COLO829 (cell line): ENCODE data around the gene PLXNA4.
"Not testable (repeated sequence)": the region's sequence is repeated elsewhere in the genome, so short reads cannot be mapped to it uniquely, and the experiment has no call there.

ENCODE experiments used
- DNase-seq: peaks from one replicate; pipeline ENCODE4 v3.0.0; 2012; ENCODE audit warnings: low spot score

Gene PLXNA4

DNA sequence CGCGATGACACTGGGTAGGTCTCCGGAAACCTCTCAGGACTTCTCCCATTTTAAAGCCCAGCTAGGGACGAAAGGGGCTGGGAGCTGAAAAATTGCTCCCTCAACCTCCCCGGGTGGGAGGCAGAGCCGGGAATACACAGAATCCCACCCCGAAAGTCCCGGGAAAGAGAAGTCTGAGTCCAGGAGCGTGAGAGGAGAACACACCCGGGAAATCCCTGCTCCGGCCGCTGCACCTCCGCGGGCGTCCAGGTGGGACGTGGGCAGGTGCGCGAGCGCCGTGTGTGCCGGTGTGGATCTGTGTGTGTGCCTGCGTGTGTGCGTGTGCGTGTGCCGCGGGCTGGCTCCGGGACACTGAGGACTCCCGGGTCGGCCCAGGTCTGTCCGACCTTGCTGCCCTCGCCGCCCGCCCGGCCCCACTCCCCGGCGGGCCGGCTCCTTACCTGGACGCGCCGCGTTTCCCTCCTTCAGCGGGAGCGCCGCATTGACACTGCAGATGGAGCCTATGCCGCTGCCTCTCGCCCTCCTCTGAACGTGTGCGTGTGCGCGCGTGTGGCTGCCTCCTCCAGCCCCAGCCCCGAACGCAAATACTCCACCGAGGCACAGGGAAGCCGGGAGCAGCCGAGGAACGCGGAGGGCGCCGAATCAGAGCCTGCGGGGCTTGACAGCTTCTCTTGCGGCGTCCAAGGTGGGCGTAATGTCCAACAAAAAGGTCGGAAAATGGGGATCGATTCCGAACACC, at the start of gene PLXNA4:
Gene PLXNA4, minus strand, starts transcription at position 489 of the 739 bp plus-strand sequence. CDS start 67,777 bp downstream, outside the sequence.
- DNase-seq = no peak

- DNase-seq = no peak
Observed at GRCh38 chr7:132625651-132626050, 49.4 kb upstream of the PLXNA4 start.

- no peak for DNase-seq
Observed at GRCh38 chr7:132622081-132622480, 45.8 kb upstream of the PLXNA4 start.

GRCh38 chr7:132619967-132620366, 43.7 kb upstream of the PLXNA4 start:
- DNase-seq = no peak

- DNase-seq = no peak
Observed at GRCh38 chr7:132618956-132619305, 42.7 kb upstream of the PLXNA4 start.

DNA sequence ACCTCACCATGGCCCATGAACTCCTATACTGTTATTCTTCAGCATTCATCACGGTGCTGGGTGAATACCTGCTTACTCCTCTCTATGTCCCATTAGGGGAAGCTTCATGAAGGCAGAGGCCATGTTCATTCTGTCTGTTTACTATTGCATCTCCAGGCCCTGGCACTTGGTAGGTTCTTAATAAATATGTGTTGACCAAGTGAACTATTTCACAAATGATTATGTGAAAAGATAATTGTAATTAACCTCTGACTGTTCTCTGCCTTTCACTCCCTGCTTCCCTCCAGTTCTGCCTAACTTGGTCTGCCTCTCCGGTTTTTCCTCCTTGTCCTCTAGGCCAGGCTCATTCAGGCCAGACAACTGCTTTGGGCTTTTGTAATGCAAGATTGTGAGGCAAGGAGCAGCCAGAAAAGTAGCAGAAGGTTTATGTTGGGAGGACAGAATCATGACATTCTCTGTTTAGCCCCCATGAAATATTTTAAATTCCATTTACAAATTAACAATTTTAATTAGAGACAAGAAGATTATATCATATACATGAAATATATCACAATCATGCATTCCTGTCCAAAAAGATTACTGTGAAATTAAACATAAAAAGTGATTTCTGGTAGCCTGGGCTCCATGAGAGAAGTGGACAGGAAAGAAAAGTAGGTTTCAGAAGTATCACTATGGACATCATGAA, 42.1 kb upstream of the PLXNA4 start:
- no peak for DNase-seq

DNA sequence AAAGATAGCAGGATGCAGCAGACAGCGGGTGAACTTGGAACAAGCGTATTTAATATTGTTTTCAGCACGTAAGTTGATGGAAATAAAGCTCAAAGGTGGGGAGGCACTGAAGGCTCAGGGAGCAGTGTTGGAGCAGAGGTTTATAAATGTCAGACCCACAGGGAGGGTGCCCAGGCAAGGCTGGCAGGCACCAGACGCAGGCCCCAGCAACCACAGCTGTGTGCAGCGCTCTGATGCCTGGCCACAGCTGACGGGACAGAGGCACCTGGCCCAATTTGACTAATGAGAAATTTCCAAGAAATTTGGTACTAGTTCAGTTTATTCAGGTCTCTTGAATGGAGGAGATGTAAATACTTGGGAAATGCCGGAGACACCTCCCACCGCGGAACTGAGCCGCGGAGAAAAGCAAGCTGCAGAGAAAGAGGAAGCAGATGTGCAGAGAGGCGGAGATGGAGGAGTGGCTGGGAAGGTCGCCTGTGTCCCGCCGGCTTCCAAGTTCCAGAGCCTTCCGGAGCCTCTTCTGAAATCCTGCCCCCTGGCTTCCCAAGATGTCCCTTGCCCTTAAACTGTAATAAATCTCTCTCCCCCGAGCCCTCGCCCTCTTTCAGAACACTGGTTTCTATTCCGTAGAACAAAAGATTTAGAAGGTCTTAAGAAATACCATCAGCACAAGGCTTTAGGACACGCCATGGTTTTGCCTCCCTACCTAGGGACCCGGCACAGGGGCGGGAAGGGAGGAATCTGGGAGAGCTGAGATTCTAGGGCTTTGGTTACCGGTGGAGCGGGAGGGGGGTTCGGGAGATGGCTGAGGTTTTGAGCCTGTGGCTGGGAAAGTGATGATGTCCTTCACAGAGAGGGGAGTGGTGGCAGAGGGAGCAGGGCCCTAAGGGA, 38.4 kb upstream of the PLXNA4 start:
- DNase-seq = no peak

DNA sequence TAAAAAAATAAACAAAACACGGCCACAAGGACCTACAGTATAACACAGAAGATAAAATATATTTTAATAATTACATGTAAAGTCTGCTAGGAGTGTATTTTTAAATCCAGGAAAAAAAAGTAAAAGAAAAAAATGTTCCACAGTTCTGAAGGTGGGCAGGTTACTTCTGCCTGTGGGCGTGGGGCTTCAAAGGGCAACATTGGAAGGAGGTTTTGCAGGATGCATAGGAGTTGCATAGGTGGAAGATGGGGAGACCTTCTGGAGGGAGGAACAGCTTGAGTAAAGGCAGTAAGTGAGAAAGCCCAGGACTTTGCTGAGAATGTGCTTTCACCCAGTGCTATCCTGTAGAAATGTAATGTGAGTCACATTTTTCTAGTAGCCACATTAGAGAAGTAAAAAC, 37.5 kb upstream of the PLXNA4 start:
- DNase-seq = no peak

DNA sequence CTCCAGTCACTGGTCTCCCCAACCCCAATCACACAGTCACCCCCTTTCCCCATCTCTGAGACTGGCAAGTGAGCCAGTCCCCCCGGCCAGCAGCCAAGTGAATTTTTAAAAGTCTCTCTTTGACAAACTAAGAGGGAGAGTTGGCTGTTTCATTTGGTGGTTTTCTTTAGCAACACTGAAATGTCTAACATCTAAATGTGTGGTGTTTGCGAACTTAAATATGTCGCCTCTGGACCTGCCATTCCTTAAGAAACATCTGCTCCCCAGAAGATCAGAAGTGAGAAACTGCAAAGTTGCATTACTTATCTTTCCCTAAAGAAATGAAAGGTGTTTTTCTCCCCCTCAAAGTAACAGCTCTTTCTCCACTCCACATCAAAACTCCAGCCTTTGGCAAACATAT, 34.7 kb upstream of the PLXNA4 start:
- DNase-seq = no peak

- no peak for DNase-seq
Observed at GRCh38 chr7:132609906-132610520, 33.7 kb upstream of the PLXNA4 start.

DNA sequence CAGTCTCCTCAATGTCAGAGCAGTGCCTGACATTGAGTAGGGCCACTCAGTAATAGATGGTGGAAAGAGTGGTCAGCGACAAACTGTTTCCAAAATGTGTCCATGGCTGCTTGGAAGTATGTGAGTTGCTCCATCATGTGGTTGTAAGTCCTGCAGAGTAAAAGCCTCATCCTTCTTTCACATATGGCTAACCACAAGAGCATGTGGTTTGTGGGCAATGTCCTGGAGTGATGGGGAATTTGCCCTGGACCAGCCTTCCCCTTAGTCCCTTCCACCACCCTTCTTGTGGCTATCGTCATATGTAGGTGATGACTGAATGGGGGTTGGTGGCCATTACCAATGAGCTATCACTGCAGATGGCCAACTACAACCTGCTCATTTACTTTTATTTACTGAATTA, 33.0 kb upstream of the PLXNA4 start:
- DNase-seq = no peak

- DNase-seq = no peak
Observed at GRCh38 chr7:132608523-132608922, 32.3 kb upstream of the PLXNA4 start.

GRCh38 chr7:132607656-132608055, 31.4 kb upstream of the PLXNA4 start:
- DNase-seq = no peak

DNA sequence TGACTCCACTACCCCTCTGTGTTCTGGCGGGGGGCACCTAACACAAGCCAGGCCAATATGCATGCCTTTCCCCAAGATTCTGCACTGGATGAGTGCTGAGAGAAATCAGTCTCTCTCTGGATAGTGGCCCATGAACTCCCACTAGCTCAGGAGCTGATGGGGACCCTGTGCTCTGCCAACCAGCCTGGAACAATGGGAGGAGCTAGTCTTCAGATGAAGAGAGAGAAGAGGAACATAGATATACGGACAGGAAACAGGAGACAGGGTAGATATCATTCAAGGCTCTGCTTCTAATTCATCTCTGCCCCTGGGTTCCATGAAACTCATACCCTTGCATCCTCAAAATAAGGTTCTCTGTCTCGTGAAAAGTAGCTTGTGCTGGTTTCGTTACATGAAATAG, 27.9 kb upstream of the PLXNA4 start:
- no peak for DNase-seq

DNA sequence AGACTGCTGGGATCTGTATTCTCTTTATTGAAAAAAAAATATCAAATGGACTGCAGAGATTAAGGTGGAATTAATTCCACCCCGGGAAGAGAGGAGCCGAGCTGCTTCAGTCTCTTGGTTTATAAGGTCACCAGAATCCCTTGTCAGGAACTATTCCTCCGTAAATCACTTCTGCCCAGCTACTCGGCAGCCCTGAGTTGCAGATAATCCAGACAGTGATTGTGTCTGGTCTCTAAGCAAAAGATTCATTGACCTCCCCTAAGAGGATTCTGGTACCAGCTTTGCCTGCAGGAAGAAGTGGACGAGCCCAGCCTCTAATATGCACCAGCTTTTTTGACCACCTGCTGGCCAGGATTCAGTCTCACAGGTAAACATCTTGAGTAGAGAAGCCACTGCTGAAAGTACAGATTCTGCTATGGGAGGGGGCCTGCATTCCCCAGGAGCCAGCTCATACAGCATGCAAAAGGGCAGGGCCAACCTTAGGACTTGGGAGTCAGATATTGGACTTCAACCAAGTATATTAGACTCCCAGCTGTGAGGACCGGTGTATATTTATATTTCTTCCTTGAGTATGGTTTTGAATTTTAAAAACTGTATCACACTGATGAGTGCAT, 27.1 kb upstream of the PLXNA4 start:
- DNase-seq = no peak

- no peak for DNase-seq
Observed at GRCh38 chr7:132601783-132602182, 25.5 kb upstream of the PLXNA4 start.

DNA sequence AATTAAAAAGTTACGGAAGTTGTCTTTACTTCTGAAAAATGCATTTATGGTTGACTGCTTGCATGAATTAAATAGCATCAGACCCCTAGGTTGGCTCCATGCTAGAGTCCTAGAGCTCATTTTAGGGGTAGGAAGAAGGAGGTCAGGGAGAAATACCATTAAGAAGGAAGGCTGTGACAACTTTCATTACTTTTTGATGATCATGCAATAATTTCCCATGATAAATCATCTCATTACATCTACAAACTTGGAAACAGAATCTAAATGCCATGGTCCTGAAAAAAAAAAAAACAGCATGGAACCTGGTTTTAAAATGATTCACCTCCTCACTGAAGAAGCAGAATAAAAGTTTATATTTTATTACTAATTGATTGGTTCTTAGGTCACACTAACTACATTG, 20.3 kb upstream of the PLXNA4 start:
- no peak for DNase-seq

DNA sequence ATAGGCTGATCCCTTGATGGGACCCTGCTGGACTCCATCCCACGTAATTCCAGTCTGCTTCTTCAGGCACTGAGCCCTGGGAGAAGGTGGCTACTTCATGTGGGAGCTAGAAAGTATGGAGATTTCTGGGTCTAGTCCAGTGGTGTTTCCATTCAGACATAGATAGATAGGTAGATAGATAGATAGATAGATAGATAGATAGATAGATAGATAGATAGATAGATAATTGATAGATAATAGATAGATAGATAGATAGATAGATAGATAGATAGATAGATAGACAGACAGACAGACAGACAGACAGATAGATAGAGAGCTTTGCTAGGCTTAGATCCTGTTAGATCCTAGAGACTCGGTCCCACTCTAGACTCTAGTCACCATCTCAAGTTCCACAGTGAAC, 18.5 kb upstream of the PLXNA4 start:
- DNase-seq = not testable (repeated sequence)

- DNase-seq = no peak
Observed at GRCh38 chr7:132592936-132593335, 16.7 kb upstream of the PLXNA4 start.

DNA sequence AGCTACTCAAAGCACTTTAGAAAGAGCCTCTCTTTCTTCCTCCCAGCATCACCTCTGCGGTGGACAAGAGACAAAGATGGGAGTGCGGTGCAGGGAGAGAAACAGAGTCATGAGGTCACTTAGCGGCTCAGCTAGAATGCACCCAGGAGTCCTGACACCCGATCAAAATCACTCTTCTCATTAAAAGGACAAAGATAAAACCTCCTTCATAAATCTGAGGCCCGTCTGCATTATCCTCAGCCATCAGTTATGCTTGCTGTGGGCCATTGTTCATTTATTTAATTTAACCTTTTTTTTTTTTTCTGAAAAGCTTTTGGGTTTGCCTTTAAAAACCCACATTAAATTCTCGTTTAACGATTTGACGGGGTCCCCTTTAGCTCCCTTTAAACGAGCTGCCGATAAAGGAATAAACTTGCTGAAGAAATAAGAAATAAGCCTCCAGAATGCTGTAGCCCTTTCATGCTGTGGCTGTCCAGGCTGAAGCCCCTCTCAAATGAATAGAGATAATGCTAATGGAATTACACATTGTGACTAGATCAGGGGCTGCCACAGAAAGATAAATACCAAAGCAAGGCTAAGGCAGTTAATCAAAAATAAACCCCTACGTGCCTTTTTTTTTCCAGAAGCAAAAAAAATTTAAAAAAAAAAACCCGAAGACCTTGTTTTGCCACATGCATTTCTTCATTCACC, 16.1 kb upstream of the PLXNA4 start:
- DNase-seq = no peak

DNA sequence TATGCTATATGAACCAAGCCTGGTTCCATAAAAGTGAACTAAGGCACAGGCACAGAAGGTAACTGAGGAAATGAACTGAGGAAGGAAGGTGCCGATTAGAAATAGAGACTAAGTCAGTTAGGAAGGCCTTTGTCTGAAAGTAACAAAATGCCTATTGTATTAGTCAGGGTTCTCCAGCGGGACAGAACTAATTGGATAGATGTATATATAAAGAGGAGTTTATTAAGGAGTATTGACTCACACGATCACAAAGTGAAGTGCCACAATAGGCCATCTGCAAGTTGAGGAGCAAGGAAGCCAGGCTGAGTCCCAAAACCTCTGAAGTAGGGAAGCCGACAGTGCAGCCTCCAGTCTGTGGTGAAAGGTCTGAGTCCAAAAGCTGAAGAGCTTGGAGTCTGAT, 13.9 kb upstream of the PLXNA4 start:
- no peak for DNase-seq
